ENCODE measurements around the gene THUMPD3.

THUMPD3 gene

GRCh38 chr3:9384141-9384828 is 21.4 kb downstream of the THUMPD3 start:
- no peaks in the 10 kb centered on the region for H3K27me3 Mint-ChIP-seq
- H3K36me3 Mint-ChIP-seq: peaks cover 58% of the 10 kb centered on the region
- H3K4me1 Mint-ChIP-seq: peaks cover 6% of the 10 kb centered on the region
- no peak overlapping the region for H3K27ac Mint-ChIP-seq
- no peaks in the 10 kb centered on the region for H3K9me3 Mint-ChIP-seq
- no peak for DNase-seq
- CTCF ChIA-PET: no interaction called here
- H3K4me3 Mint-ChIP-seq: no peak overlapping the region

GRCh38 chr3:9385187-9386077 is 22.6 kb downstream of the THUMPD3 start:
- no peaks in the 10 kb centered on the region for H3K27me3 Mint-ChIP-seq
- DNase-seq: no peak
- peaks cover 64% of the 10 kb centered on the region for H3K36me3 Mint-ChIP-seq
- no peak overlapping the region for H3K4me3 Mint-ChIP-seq
- H3K9me3 Mint-ChIP-seq: no peaks in the 10 kb centered on the region
- no peak overlapping the region for H3K27ac Mint-ChIP-seq
- H3K4me1 Mint-ChIP-seq: peaks cover 10% of the 10 kb centered on the region
- CTCF ChIA-PET: interaction anchor here (0.6 kb wide), 1 partner anchor 32 kb away, joined by 3 read pairs; no protein-coding TSS in a partner anchor

- Mint-ChIP-seq H3K4me3 (no peak overlapping the region), H3K4me1 (peaks cover 12% of the 10 kb centered on the region), H3K27ac (no peak overlapping the region), H3K36me3 (peaks cover 68% of the 10 kb centered on the region), H3K27me3 (no peaks in the 10 kb centered on the region), H3K9me3 (no peaks in the 10 kb centered on the region)
- DNase-seq: no peak
- CTCF ChIA-PET: no interaction called here
These were observed 23.2 kb downstream of the THUMPD3 start for GRCh38 chr3:9386078-9386459.

- CTCF ChIA-PET: no interaction called here
- Mint-ChIP-seq H3K27me3 (no peaks in the 10 kb centered on the region), H3K36me3 (peaks cover 72% of the 10 kb centered on the region), H3K4me1 (peaks cover 16% of the 10 kb centered on the region), H3K4me3 (no peak overlapping the region), H3K9me3 (no peaks in the 10 kb centered on the region), H3K27ac (no peak overlapping the region)
- no peak for DNase-seq
These were observed 23.9 kb downstream of the THUMPD3 start for GRCh38 chr3:9386501-9387321.

- no peaks in the 10 kb centered on the region for H3K9me3 Mint-ChIP-seq
- no peaks in the 10 kb centered on the region for H3K27me3 Mint-ChIP-seq
- no peak for DNase-seq
- H3K36me3 Mint-ChIP-seq: peaks cover 74% of the 10 kb centered on the region
- no peak overlapping the region for H3K27ac Mint-ChIP-seq
- CTCF ChIA-PET: no interaction called here
- H3K4me3 Mint-ChIP-seq: no peak overlapping the region
- peaks cover 22% of the 10 kb centered on the region for H3K4me1 Mint-ChIP-seq
These were observed 24.4 kb downstream of the THUMPD3 start for GRCh38 chr3:9387322-9387655.

- DNase-seq: no peak
- H3K36me3 Mint-ChIP-seq: peaks cover 74% of the 10 kb centered on the region
- no peaks in the 10 kb centered on the region for H3K9me3 Mint-ChIP-seq
- H3K4me1 Mint-ChIP-seq: peaks cover 31% of the 10 kb centered on the region
- H3K4me3 Mint-ChIP-seq: no peak overlapping the region
- CTCF ChIA-PET: no interaction called here
- H3K27ac Mint-ChIP-seq: no peak overlapping the region
- H3K27me3 Mint-ChIP-seq: no peaks in the 10 kb centered on the region
These were observed 25.3 kb downstream of the THUMPD3 start for GRCh38 chr3:9388142-9388541.

GRCh38 chr3:9388562-9389272 is 25.9 kb downstream of the THUMPD3 start:
- Mint-ChIP-seq H3K36me3 (peaks cover 76% of the 10 kb centered on the region), H3K4me3 (no peak overlapping the region), H3K9me3 (no peaks in the 10 kb centered on the region), H3K27me3 (no peaks in the 10 kb centered on the region), H3K4me1 (peaks cover 35% of the 10 kb centered on the region), H3K27ac (no peak overlapping the region)
- no peak for DNase-seq
- CTCF ChIA-PET: no interaction called here

- Mint-ChIP-seq H3K9me3 (no peaks in the 10 kb centered on the region), H3K27me3 (no peaks in the 10 kb centered on the region), H3K4me3 (no peak overlapping the region), H3K4me1 (peaks cover 51% of the 10 kb centered on the region), H3K36me3 (peaks cover 76% of the 10 kb centered on the region), H3K27ac (peak overlapping the region; percentile 11)
- CTCF ChIA-PET: no interaction called here
- no peak for DNase-seq
These were observed 27.5 kb downstream of the THUMPD3 start for GRCh38 chr3:9390265-9390888.

GRCh38 chr3:9392041-9392440 is 29.2 kb downstream of the THUMPD3 start:
- H3K4me1 Mint-ChIP-seq: peaks cover 56% of the 10 kb centered on the region
- no peak overlapping the region for H3K4me3 Mint-ChIP-seq
- H3K9me3 Mint-ChIP-seq: no peaks in the 10 kb centered on the region
- DNase-seq: no peak
- CTCF ChIA-PET: interaction anchor here (0.6 to 3.1 kb wide), 2 partner anchors 38 to 486 kb away, joined by 3 to 13 read pairs; no protein-coding TSS in a partner anchor
- peaks cover 70% of the 10 kb centered on the region for H3K36me3 Mint-ChIP-seq
- peak overlapping the region; percentile 34 for H3K27ac Mint-ChIP-seq
- H3K27me3 Mint-ChIP-seq: peaks cover 1% of the 10 kb centered on the region

GRCh38 chr3:9395570-9396300 is 32.9 kb downstream of the THUMPD3 start:
- peaks cover 66% of the 10 kb centered on the region for H3K4me1 Mint-ChIP-seq
- DNase-seq: no peak
- H3K27ac Mint-ChIP-seq: peak overlapping the region; percentile 99
- H3K4me3 Mint-ChIP-seq: peak overlapping the region; percentile 98
- no peaks in the 10 kb centered on the region for H3K9me3 Mint-ChIP-seq
- CTCF ChIA-PET: interaction anchor here (0.7 to 1.3 kb wide), 3 partner anchors 9 to 551 kb away, joined by 3 to 4 read pairs (median 4); no protein-coding TSS in a partner anchor
- peaks cover 60% of the 10 kb centered on the region for H3K36me3 Mint-ChIP-seq
- peaks cover 3% of the 10 kb centered on the region for H3K27me3 Mint-ChIP-seq

- Mint-ChIP-seq H3K9me3 (no peaks in the 10 kb centered on the region), H3K27me3 (peaks cover 3% of the 10 kb centered on the region), H3K27ac (peak overlapping the region; percentile 99), H3K4me1 (peaks cover 71% of the 10 kb centered on the region), H3K36me3 (peaks cover 55% of the 10 kb centered on the region), H3K4me3 (peak overlapping the region; percentile 98)
- CTCF ChIA-PET: interaction anchor here (1.1 to 1.3 kb wide), 2 partner anchors 8 to 26 kb away, joined by 3 to 4 read pairs; no protein-coding TSS in a partner anchor
- DNase-seq: peak; percentile 92
These were observed 33.4 kb downstream of the THUMPD3 start for GRCh38 chr3:9396301-9396631.

GRCh38 chr3:9396632-9397331 is 33.9 kb downstream of the THUMPD3 start:
- peaks cover 50% of the 10 kb centered on the region for H3K36me3 Mint-ChIP-seq

More at GRCh38 chr3:9396632-9397331, 33.9 kb downstream of the THUMPD3 start:
- DNase-seq: peak; percentile 98
- CTCF ChIA-PET: interaction anchor here (1.0 to 1.3 kb wide), 3 partner anchors 8 to 34 kb away, joined by 3 to 4 read pairs (median 4); partner anchors contain the start of gene THUMPD3
- peaks cover 3% of the 10 kb centered on the region for H3K27me3 Mint-ChIP-seq
- peak overlapping the region; percentile 99 for H3K27ac Mint-ChIP-seq
- peak overlapping the region; percentile 98 for H3K4me3 Mint-ChIP-seq
- peaks cover 70% of the 10 kb centered on the region for H3K4me1 Mint-ChIP-seq
- no peaks in the 10 kb centered on the region for H3K9me3 Mint-ChIP-seq
